NCI-H1694 (cell line): ENCODE results near the gene ABCB4.
"Not testable (repeated sequence)": the region's sequence is repeated elsewhere in the genome, so short reads cannot be mapped to it uniquely, and the experiment has no call there.

ENCODE experiments used
- DNase-seq: peaks from one replicate; lab custom pipeline; 2025; lab: John Stamatoyannopoulos, UW

Gene ABCB4

DNA sequence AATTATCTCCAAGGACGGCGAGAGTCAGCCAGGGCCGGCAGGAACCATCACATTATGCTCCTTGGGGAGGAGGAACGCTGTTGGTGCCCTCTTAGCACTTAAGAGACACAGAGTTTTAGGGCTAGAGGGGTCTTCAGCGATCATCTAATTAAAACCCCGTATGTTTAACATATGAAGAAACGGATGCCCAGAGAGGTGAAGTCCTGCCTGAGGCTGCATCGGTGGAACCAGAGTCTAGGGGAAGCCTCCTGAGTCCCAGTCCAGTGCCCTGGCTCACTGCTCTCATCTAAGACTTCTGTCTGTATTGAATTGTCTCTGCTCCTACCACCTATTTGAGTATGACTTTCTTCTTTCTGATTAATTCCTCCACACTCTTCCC, 688 bp upstream of the ABCB4 start:
- DNase-seq: no peak

DNA sequence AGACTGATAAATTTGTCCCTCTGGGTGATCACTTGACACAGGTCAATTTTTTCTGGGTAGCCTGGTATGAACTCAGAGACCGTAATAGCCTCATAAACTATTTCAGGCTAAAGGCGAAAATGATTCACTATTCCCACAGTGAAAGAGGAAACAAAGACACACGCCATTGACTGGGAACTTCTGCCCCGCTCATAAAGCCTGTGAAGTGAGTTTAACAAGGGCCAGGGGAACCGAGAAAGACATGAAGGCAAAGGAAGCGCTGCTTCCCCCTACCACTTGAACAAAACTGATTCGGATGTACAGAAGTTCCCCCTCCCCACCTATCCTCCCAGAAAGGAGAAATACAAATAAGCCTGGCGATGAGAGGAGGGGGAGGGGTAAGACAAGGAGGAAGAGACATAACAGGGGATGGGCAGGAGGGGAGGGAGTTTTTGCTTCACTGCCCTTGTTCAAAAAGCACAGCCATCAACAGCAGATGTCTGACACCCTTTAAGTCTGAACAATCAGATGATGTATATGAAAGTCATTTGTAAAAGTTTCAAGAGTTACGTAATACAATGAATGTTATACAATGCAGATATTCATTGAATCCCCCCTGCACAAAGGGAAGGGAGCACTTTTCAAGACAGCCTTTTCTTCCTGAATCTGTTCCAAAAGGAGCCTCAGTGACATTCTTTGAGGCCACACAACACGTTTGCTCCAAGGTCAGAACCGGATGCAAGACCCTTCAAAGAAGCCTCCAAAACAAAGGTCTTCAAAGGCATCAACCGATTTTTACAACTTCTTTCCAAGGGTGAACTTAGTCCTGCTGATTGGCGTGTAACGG, 734 bp downstream of the ABCB4 start:
- DNase-seq: no peak

DNA sequence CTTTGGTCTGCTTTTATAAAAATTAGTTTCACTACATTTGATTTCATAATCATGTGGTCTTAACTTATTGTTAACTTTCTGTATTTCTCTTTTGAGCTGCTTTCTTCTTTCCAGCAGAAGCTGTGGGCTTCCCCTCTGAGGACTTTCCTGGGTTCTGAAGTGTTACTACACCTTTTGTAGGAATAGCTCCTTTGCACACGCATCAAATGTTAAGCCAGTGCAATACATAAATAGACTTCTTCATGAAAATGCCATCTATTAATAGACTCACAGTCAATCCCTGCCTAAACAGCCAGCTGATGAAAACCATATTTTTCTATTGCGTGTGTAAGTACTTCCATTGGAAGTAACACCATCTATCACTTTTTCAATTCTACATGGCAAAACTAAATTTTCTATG, 1.5 kb downstream of the ABCB4 start:
- no peak for DNase-seq

DNA sequence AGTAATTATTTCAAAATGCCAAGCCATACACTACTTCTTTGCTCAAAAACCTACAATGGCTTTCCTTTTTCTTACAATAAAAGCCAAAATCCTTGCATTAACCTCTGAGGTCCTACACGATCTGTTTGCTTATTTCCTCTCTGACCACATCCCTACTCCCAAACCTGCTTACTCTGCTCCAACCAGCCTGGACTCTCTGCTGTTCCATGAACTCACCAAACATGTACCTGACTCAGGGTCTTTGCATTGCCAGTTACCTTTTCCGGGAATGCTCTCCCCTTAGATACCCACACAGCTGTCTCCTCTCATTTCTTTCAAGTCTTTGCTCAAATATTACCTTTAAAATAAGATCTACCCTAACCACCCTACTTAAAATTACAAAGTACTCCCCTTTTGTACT, 2.3 kb downstream of the ABCB4 start:
- DNase-seq: no peak

DNA sequence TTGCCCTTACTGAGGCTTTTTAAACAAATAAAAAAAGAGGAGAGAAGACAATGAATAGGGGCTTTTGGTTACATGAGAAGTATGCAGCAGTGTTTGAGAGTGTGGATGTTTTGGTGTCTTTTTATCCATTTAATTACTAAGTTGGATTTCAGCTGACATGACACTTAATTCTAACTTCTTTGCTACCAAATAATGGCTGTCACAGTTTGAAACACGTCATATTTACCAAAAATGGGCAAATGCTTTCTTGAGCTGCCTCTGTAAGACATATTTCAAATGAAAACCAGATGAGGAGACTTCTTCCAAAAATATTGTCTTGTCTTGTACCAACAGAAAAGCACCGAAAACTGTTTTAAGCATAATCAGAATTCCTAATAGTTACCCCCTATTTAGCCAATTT, 4.0 kb downstream of the ABCB4 start:
- no peak for DNase-seq

DNA sequence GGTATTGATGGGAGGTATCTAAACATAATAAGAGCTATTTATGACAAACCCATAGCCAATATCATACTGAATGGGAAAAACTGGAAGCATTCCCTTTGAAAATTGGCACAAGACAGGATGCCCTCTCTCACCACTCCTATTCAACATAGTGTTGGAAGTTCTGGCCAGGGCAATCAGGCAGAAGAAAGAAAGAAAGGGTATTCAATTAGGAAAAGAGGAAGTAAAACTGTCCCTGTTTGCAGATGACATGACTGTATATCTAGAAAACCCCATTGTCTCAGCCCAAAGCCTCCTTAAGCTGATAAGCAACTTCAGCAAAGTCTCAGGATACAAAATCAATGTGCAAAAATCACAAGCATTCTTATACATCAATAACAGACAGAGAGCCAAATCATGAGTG, 6.3 kb downstream of the ABCB4 start:
- DNase-seq: not testable (repeated sequence)

DNA sequence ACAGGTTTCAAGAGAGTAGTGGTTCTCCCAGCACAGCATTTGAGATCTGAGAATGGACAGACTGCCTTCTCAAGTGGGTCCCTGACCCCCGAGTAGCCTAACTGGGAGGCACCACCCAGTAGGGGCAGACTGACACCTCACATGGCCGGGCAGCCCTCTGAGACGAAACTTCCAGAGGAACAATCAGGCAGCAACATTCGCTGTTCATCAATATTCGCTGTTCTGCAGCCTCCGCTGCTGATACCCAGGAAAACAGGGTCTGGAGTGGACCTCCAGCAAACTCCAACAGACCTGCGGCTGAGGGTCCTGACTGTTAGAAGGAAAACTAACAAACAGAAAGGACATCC, 10.0 kb downstream of the ABCB4 start:
- not testable (repeated sequence) for DNase-seq

DNA sequence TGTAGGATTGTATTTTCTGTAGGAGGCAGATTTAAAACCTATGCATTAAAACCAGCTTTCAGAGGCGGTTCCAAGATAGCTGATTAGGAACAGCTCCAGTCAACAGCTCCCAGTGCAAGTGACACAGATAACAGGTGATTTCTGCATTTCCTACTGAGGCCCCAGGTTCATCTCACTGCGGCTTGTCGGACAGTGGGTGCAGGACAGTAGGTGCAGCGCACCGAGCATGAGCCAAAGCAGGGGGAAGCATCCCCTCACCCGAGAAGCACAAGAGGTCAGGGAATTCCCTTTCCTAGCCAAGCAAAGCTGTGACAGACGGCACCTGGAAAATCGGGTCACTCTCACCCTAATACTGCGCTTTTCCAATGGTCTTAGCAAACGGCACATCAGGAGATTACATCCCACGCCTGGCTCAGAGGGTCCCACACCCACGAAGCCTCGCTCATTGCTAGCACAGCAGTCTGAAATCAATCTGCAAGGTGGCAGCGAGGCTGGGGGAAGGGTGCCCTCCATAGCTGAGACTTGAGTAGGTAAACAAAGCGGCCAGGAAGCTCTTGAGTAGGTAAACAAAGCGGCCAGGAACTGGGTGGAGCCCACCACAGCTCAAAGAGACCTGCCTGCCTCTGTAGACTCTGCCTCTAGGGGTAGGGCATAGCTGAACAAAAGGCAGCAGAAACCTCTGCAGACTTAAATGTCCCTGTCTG, 10.5 kb downstream of the ABCB4 start:
- not testable (repeated sequence) for DNase-seq

DNA sequence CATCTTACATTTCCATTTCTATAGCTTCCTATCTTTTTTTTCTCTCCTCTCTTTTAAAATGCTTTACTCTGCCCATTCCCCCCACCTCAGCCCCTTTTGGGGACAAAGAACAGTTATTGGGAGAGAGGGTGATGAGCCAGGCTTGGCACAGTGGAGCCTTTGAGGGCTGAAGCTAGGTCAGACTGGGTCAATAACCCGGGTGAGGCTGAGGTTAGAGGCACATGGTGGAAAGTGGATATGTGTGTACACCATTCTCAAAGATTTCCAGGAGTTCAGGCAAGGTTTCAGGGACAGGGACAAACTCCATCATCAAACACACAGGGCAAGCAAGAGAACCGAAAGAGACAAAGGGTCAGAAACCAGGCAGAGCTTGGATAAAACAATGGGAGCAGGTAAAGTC, 11.5 kb downstream of the ABCB4 start:
- no peak for DNase-seq

DNA sequence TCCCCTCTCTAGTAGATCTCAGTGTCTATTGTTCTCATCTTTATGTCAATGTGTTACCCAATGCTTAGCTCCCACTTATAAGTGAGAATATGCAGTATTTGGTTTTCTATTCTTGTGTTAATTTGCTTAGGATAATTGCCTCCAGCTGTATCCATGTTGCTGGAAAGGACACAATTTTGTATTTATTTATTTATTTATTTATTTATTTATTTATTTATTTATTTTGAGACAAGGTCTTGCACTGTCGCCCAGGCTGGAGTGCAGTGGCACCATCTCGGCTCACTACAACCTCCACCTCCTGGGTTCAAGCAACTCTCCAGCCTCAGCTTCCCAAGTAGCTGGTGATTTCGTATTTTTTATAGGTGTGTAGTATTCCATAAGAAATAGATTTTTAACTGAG, 15.0 kb downstream of the ABCB4 start:
- DNase-seq: not testable (repeated sequence)

DNA sequence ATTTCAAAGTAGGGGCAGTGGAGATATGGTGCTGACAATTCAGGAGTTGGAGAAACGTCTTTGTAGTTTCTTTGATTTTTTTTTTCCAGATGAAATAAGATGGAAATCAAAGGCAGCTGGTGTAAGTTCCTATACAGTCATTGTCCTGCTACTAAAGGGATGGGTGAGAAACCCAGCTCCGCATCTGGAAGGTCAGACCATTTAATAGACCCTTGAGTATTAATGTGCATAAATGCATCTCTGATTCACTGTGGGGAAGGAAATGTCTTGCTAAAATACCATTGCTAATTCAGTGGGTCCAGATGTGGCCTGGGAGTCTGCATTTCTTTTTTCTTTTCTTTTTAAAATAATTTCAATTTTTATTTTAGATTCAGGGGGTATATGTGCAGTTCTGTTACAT, 15.5 kb downstream of the ABCB4 start:
- no peak for DNase-seq

DNA sequence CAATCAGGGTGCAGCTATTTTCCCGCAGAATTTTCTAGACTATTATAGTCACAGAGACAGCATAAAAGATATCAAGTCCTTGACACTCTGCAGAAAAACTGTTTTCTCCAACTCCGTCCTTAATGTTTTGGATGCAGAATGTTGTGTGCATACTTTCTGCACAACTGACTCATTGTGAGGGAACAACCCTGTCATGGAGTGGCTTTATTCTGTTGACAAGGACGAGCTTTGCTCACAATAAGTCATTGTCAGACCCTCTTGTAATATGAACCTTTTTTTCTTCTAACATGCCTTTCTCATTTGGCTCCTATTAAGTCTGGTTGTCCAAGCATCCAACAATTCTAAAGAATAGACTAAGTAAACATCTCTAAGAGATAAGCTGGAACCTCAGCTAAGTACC, 17.3 kb downstream of the ABCB4 start:
- DNase-seq: no peak

DNA sequence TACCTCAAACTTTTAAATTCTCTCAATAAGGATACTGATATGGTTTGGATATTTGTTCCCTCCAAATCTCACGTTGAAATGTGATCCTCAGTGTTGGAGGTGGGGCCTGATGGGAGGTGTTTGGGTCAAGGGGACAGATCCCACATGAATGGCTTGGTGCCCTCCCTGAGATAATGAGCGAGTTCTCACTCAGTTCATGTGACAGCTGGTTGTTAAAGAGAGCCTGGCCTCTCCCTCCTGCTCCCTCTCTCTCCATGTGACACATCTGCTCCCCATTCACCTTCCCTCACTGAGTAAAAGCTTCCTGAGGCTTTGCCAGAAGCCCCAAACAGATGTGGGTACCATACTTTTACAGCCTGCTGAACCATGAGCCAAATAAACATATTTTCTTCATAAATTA, 19.2 kb downstream of the ABCB4 start:
- no peak for DNase-seq

DNA sequence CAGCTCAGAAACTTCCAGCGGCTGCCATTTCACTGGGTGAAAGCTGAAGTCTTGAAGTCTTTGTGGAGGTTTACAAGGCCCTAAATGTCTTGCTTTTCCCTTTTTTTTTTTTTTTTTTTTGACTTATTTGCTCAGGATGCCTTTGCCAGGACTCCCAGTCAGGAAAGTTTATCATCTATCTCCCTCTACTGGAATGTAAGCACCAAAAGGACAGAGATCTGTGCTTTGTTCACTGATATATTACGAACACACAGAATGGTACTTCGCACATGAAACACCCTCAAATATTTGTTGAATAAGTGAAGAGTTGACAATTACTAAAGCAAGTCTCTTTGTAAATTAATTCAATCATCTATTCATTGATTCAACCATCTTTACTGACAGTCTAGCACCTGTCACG, 23.2 kb downstream of the ABCB4 start:
- DNase-seq: no peak

DNA sequence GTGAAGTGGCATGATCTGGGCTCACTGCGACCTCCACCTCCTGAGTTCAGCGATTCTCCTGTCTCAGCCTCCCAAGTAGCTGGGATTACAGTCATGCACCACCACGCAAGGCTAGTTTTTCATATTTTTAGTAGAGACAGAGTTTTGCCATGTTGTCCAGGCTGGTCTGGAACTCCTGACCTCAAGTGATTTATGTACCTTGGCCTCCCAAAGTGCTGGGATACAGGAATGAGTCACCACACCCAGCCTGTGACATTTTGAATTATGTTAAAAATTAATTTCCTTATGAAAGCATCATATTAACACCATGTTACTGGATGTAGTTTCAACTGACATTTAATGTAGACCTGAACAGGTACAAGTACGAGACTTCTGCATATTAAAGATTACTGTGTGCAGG, 24.3 kb downstream of the ABCB4 start:
- no peak for DNase-seq

DNA sequence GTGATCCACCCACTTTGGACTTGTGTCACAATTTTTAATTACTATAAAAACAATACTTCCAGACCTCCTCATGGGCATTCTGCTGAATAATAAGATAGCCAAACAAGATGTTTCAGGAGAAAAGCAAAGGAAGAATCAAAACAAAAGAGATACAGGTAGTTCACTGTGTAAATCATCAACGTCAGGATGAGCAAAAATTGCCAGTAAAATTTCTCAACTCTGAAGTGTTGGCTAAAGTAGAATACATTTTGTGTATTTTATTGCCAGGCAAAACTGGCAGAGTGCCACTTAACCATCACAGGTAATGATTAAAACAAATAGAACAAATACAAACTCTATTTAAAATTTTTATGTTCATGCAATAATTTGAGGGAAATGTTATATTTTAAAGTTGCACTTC, 24.8 kb downstream of the ABCB4 start:
- DNase-seq: no peak

DNA sequence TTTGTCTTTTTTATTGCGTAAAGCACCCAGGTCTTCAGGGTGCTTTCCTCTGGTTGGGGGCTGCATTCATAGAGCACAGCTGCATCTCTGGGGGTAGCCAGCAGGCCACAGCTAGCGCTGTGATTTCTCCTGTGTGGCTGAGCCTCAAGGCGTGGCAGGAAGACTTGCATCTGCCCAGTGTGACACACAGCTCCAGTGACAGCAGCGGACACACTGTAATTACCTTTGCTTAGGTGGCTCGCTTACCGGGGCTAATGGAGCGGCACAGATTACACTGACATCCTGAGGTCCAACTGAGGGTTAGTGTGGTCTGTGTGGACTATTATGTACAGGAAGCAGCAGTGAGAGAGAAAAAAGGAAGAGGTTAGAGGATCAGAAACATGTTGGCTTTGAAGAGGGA, 27.1 kb downstream of the ABCB4 start:
- DNase-seq: no peak

DNA sequence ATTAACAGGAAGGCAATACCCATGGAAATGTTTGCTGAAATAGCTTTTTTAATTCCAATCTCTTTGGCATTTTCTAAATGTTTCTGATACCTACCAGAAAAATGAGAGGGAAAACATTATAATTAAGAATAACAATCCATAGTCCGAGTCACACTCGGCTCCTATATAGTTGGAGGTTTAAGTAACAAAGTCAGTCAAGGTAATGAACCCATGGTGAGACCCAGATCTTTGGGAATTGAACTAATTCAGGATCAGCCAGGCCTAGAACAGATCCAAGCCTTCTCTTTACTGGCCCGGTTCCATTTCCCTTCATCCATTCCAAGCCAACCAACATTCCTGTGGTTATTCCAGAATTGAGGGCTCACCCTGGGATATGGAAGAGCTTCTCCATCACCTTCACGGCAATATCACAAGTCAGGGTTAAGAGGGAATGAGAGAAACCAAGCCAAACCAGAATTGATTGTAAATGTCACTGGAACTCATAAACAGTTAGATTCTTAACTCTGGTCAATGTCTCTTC, 28.3 kb downstream of the ABCB4 start:
- no peak for DNase-seq

DNA sequence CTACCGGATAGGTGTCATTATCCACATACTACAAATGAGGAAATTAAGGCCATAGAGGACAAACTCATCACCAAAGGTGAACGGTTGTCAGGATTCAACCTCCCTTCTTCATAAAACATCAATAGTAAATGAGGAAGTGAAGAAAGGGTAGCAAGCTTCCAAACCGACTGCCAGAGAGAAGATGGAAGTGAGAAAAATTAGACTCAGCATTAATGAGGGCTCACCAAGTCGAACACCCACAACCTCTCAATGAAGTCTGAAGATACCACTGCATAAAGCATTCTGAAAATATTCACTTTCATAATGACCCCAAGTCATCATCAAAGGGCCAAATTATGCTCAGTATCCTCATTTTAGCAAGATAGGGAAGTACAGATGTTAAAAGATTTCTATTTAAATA, 29.6 kb downstream of the ABCB4 start:
- DNase-seq: no peak

DNA sequence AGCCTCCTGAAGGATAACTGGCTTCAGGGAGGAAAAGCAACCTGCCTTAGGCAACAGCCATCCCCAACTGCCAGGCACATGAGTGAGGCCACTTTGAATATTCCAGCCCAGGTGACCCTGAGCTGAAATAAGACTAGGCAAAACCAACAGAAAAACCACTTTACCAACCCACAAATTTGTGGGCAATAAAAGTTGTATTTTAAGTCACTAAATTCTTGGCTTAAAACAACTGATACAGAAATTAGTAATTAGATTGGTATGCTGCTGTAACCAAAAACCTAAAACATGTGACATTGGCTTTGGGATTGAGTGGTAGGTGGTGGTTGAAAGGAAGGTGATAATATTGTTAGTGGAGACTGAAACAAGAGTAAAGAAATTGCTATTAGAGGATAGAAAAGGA, 39.9 kb downstream of the ABCB4 start:
- DNase-seq: no peak

DNA sequence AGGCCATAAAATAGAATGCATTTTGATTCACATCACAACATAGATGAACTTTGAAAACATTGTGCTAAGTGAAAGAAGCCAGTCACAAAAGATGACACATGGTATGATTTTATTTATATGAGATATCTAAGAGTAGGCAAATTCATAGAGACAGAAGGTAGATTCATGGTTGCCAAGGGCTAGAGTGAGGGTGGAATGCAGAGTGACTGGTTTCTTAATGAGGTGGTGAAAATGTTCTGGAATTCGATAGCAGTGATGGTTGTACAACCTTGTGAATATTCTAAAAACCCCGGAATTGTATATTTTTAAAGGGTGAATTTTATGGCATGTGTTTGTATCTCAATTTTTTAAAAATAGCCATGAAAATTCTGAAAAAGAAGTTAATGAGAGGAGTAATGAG, 42.9 kb downstream of the ABCB4 start:
- no peak for DNase-seq

DNA sequence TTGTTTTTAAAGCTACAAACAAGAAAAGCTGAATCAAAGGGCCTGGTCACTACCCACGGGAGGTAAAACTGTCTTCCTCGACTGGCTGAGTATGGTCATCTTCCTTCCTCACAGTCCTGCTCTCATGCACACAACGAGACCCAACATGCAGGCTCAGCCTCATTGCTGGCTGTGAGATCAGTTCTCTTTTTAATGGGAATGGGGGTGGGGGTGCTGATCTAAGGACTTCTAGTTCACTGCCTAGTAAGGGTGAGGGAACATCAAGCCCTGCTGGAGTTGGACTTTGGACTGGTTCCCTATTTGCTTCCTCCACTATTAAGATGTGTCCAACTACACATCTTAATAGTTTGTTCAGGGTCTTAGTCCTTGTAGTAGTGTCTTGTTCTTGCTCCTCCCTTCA, 48.2 kb downstream of the ABCB4 start:
- no peak for DNase-seq

DNA sequence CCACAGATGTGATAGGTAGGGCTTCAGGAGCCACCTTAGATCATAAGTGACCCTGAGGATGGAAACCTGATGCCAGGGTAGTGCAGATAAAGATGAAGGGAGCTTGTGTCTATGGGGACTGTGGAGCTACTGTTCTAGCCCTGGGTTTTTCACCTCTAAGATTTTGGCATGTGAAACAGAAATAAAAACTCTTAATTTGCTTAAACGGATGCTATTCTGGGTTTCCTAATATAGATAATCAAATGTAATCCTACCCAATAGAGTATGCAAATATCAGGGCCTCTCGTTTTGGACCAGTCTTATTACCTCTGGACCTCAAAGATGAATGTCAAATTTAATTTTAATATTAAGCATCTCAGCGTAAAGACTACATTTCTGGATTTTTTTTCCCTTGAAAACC, 49.3 kb downstream of the ABCB4 start:
- DNase-seq: no peak

DNA sequence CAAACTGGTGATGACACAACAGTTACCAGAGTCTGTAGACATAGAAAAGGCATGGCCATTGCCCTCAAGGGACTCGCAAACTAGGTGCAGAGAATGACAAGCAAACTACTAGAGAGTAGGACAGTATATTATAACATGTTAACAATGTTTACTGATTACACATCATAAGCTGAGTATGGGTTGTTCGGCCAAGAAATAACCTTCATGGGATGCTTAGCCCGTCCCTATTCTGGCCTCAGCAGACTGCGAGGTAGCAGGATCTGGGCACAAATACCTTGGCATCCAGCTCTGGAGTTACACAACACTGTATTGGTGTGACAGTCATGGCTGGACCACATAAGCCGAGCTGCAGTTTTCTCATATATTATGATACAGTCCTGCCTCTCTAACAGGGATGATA, 51.4 kb downstream of the ABCB4 start:
- no peak for DNase-seq
